Mucosa of descending colon (tissue), 3 donors: ENCODE measurements around the gene RARS1. TPM values are rescaled to one million over a fixed set of nuclear protein-coding genes. Genes with fewer than 3 reads are reported as not detected.

ENCODE experiments used
- ATAC-seq: fragments of 200-7000 bp; cut with Tn5 transposase; one replicate; pipeline ENCODE4 v1.9.1; 2020; ENCODE audit warnings: mild to moderate bottlenecking, moderate library complexity
- DNase-seq, 3 donors: peaks; one replicate each; pipeline ENCODE4 v3.0.0-alpha.2; 2020
- H3K36me3 ChIP-seq: fragments of 200-600 bp; one replicate; pipeline ENCODE4 v1.8.0; 2021; ENCODE audit warnings: low read depth, mild to moderate bottlenecking
- H3K4me1 ChIP-seq: fragments of 200-600 bp; one replicate; pipeline ENCODE4 v1.8.0; 2021; ENCODE audit warnings: low read depth, mild to moderate bottlenecking
- H3K4me3 ChIP-seq: fragments of 200-600 bp; one replicate; pipeline ENCODE4 v1.8.0; 2021; ENCODE audit warnings: mild to moderate bottlenecking
- H3K9me3 ChIP-seq: fragments of 200-600 bp; one replicate; pipeline ENCODE4 v1.8.0; 2021; ENCODE audit warnings: mild to moderate bottlenecking
- intact Hi-C, 2 donors: fragments of 100-400 bp; cut with DNase I in 1 of 2; cut with micrococcal nuclease in 1 of 2; formaldehyde crosslinking; loops; one replicate each; pipeline versions ENCODE4 v1.11.0 to v1.11.1; 2022; cut with DNase I, micrococcal nuclease
- microRNA-seq: library from miRNA; unstranded; fragments of <30 nt; microRNA quantifications from one replicate; pipeline ENCODE4, GENCODE V29; 2019
- total RNA-seq, 3 donors: library from RNA; stranded (reverse); fragmentation: NEBNext Ultra II Directional in 2 of 3; extraction: Animal tissue kit (Norgen Biotek cat#: 25700) in 2 of 3; gene quantifications; one replicate each; pipeline versions ENCODE4 v1.2.1 to v1.2.4, GENCODE V29; 2021 to 2023
- TF ChIP-seq, protein P1 (sequence below): fragments of 200-600 bp; IDR thresholded peaks from one replicate; pipeline ENCODE4 v1.8.0; 2022; ENCODE audit warnings: antibody characterized with exemption, mild to moderate bottlenecking
- donor health status: DM: no; HTN: no; CAD: no; lungs with moderate emphysema.
- donor health status: DM: no; HTN: no; CAD: no.
- donor health status: DM: no; HTN: yes; CAD: no.

The RARS1 gene
- total RNA-seq, 3 donors from 2014 or later = 56.8 to 71.9 (median 63.7) TPM

DNA sequence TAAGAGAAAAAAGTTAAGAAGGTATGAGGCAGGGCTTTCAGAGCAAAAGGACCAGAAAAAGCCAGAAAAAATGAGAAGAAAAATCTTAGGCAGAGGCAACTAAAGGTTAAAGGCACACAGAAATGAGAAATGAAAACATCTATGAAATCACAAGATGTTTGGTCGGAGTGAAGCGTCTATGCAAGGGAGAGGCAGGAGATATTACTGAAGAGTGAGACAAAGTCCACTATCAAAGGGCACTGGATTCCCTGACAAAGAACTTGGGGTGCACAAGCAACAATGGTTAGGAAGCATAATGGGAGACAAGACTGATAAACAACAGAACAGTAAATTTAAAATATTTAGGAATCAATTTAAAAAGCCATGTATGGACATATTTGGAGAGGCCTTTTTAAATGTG is 76.0 kb downstream of the RARS1 start:
- Histone ChIP-seq H3K4me3 (no peak overlapping the region), H3K36me3 (no peaks in the 10 kb centered on the region), H3K9me3 (no peaks in the 10 kb centered on the region), H3K4me1 (no peaks in the 10 kb centered on the region)
- intact Hi-C loops = no loop called here
- DNase-seq = no peak
- TF ChIP-seq, protein P1, sequence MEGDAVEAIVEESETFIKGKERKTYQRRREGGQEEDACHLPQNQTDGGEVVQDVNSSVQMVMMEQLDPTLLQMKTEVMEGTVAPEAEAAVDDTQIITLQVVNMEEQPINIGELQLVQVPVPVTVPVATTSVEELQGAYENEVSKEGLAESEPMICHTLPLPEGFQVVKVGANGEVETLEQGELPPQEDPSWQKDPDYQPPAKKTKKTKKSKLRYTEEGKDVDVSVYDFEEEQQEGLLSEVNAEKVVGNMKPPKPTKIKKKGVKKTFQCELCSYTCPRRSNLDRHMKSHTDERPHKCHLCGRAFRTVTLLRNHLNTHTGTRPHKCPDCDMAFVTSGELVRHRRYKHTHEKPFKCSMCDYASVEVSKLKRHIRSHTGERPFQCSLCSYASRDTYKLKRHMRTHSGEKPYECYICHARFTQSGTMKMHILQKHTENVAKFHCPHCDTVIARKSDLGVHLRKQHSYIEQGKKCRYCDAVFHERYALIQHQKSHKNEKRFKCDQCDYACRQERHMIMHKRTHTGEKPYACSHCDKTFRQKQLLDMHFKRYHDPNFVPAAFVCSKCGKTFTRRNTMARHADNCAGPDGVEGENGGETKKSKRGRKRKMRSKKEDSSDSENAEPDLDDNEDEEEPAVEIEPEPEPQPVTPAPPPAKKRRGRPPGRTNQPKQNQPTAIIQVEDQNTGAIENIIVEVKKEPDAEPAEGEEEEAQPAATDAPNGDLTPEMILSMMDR = no peak
- no peak for ATAC-seq

DNA sequence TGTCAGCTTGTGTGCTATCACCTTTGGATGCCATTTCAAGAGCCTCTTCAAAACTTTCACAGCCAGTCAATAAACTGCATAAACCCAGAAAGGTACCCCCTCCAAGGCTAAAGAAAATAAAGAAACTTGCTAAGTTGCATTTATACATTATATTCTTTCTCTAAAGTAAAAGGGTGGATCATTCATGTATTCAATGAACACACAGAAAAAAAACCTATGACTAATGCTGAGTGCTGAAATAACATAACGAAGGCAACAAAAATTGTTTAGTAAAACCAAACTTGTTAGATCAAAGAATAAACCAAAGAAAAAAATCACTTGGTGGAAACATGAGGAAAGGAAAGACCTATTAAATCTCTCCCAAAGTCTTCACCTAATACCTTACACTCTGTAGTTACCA is 77.7 kb downstream of the RARS1 start:
- Histone ChIP-seq H3K4me3 (no peak overlapping the region), H3K36me3 (no peaks in the 10 kb centered on the region), H3K4me1 (no peaks in the 10 kb centered on the region), H3K9me3 (no peaks in the 10 kb centered on the region)
- no peak for DNase-seq
- TF ChIP-seq, protein P1 = no peak
- intact Hi-C loops = no loop called here
- ATAC-seq = no peak

DNA sequence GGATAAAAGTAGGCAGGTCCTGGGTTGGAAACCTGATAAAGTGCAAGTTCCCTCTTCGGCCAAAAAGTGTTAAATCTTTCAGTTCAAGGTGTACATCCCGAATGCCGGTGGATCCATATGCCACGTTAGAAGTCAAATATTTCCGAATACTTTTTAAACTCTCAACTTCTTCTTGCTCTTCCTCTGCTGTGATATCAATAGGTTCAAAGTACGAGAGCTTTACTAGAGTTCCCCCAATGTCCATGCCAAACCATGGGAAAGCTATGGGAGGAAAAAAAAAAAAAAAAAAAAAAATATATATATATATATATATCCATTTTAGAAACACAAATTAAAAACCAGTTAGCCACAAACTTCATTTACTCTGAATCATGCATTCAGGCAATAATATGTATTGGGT is 82.5 kb downstream of the RARS1 start:
- H3K4me1 ChIP-seq = peaks cover 3% of the 10 kb centered on the region
- intact Hi-C loops = no loop called here
- ATAC-seq (no peak), DNase-seq (no peak)
- TF ChIP-seq, protein P1 = no peak
- no peak overlapping the region for H3K4me3 ChIP-seq
- no peaks in the 10 kb centered on the region for H3K9me3 ChIP-seq
- H3K36me3 ChIP-seq = no peaks in the 10 kb centered on the region

Small RNA genes within 50 kb of the gene (microRNA-seq; reads per million reads assigned to microRNA genes)
- gene MIR103A1 = not detected
- gene MIR103B1 = not detected

Other genes with a start within 250 kb of the RARS1 start
- 10 to 100 TPM; 14.7 to 37.0 (median 17.2) TPM for gene WWC1, start 194.8 kb upstream of the RARS1 start, total RNA-seq
- under 1 TPM; 0.26 to 0.76 (median 0.51) TPM for gene FBLL1, start 42.8 kb downstream of the RARS1 start, total RNA-seq
- 100 to 1,000 TPM in 2 of 3 donors, 10 to 100 TPM in 1; 80.7 to 147 (median 125) TPM for gene PANK3, start 92.9 kb downstream of the RARS1 start, total RNA-seq